Mammary epithelial cell (primary cell): ENCODE results near the gene KLRC3.

ENCODE experiments used
- EZH2 ChIP-seq: IDR thresholded peaks from 2 replicates; pipeline ENCODE4 v1.6.1; 2012; ENCODE audit warnings: low read length, inconsistent platforms, borderline replicate concordance
- TF ChIP-seq, protein P1 (sequence below), 2 donors: IDR thresholded peaks in 1 of 2; conservative IDR thresholded peaks in 1 of 2; 2 replicates each; pipeline ENCODE4 v1.5.1; 2011 to 2012; ENCODE audit warnings: inconsistent platforms in 2 of 2, low read length in 2 of 2, mild to moderate bottlenecking in 2 of 2, control low read depth in 1 of 2, low read depth in 1 of 2; ENCODE audit not compliant: insufficient read depth in 1 of 2; ENCODE audit errors: extremely low read depth in 1 of 2

DNA sequence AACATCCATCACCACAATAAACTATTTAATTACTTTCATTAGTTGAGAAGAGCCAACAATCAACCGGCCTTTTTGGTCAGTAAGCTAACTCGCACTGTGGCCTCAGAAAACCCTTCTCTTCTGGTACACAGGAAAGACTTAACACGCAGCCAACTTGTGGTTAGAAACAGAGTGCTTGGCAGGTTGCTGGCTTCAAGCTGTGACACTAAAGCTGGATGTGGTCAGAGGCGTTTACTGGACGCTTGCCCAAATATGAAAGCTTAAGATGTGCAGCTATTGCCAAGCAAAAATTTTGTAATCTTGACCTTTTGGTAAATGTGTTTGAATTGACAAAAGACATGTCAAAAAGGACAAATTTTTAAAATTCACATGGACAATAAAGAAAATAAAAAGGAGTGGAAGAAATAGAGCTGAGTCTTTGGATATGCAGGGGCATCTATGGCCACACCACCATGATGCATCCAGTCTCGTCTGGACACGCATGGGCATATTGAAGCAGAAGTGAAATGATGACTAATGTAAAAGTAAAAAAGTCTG, 27.9 kb downstream of the KLRC3 start:
- no peak for TF ChIP-seq EZH2
- TF ChIP-seq, protein P1, sequence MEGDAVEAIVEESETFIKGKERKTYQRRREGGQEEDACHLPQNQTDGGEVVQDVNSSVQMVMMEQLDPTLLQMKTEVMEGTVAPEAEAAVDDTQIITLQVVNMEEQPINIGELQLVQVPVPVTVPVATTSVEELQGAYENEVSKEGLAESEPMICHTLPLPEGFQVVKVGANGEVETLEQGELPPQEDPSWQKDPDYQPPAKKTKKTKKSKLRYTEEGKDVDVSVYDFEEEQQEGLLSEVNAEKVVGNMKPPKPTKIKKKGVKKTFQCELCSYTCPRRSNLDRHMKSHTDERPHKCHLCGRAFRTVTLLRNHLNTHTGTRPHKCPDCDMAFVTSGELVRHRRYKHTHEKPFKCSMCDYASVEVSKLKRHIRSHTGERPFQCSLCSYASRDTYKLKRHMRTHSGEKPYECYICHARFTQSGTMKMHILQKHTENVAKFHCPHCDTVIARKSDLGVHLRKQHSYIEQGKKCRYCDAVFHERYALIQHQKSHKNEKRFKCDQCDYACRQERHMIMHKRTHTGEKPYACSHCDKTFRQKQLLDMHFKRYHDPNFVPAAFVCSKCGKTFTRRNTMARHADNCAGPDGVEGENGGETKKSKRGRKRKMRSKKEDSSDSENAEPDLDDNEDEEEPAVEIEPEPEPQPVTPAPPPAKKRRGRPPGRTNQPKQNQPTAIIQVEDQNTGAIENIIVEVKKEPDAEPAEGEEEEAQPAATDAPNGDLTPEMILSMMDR (conservative IDR thresholded peaks at IDR 0.05 in 1 of 2, IDR thresholded peaks at IDR 0.05 in 1 of 2; ENCODE audit: extremely low read depth in 1 of 2, insufficient read depth in 1 of 2, low read depth in 1 of 2, low read length in 2 of 2), result no peak
